CD14-positive monocyte (primary cell): Measurements from ENCODE around the gene AGFG2. TPM values are rescaled to one million over a fixed set of nuclear protein-coding genes. Genes with fewer than 3 reads are reported as not detected.

Experiments
- DNase-seq, 3 donors: peaks; one replicate each; pipeline ENCODE4 v3.0.0-alpha.2; 2011 to 2022
- H2AFZ ChIP-seq: 2 replicates; pipeline ENCODE4 v1.6.0; 2012; ENCODE audit warnings: mild to moderate bottlenecking, low read depth, low read length, inconsistent platforms; ENCODE audit not compliant: insufficient read depth, poor library complexity, severe bottlenecking
- H3K27ac ChIP-seq, 2 donors: 1 replicate in 1 of 2; 2 replicates in 1 of 2; pipeline ENCODE4 v1.5.1; 2012 to 2013; ENCODE audit warnings: low read length in 2 of 2, control low read depth in 1 of 2, inconsistent platforms in 1 of 2, low read depth in 1 of 2, mild to moderate bottlenecking in 1 of 2
- H3K27me3 ChIP-seq, 2 donors: one replicate each; pipeline versions ENCODE4 v1.6.0 to v1.6.1; 2011 to 2013; ENCODE audit warnings: low read length in 2 of 2; ENCODE audit not compliant: control insufficient read depth in 2 of 2, insufficient read depth in 2 of 2
- H3K36me3 ChIP-seq, 2 donors: replicated peaks in 1 of 2; 1 replicate in 1 of 2; 2 replicates in 1 of 2; pipeline versions ENCODE4 v1.5.1 to v1.6.1; 2012 to 2013; ENCODE audit warnings: low read length in 2 of 2, control low read depth in 1 of 2, inconsistent platforms in 1 of 2, mild to moderate bottlenecking in 1 of 2; ENCODE audit not compliant: insufficient read depth in 2 of 2, control insufficient read depth in 1 of 2
- H3K4me1 ChIP-seq, 2 donors: 1 replicate in 1 of 2; 2 replicates in 1 of 2; pipeline versions ENCODE4 v1.5.1 to v1.6.1; 2012 to 2013; ENCODE audit warnings: low read length in 2 of 2, control low read depth in 1 of 2, inconsistent platforms in 1 of 2, mild to moderate bottlenecking in 1 of 2, moderate library complexity in 1 of 2; ENCODE audit not compliant: insufficient read depth in 2 of 2, control insufficient read depth in 1 of 2
- H3K4me2 ChIP-seq: replicated peaks from 2 replicates; pipeline ENCODE3; 2012; ENCODE audit warnings: low read length, moderate library complexity, mild to moderate bottlenecking; ENCODE audit not compliant: poor library complexity, severe bottlenecking; ENCODE audit errors: extremely low read depth
- H3K4me3 ChIP-seq, 3 experiments: fragments of 200-600 bp in 1 of 3; sonication (generic) in 1 of 3; replicated peaks in 1 of 3; 1 replicate in 2 of 3; 2 replicates in 1 of 3; pipeline ENCODE4 v1.5.1; 2011 to 2013; ENCODE audit warnings: low read length in 3 of 3, mild to moderate bottlenecking in 3 of 3, control low read depth in 2 of 3, low read depth in 2 of 3, inconsistent platforms in 1 of 3, moderate library complexity in 1 of 3
- H3K79me2 ChIP-seq: 2 replicates; pipeline ENCODE4 v1.6.0; 2012; ENCODE audit warnings: mild to moderate bottlenecking, control low read depth, inconsistent platforms, low read length, moderate library complexity; ENCODE audit not compliant: insufficient read depth
- H3K9ac ChIP-seq: 2 replicates; pipeline ENCODE4 v1.6.0; 2017; ENCODE audit warnings: low read length, mild to moderate bottlenecking; ENCODE audit not compliant: insufficient read depth, poor library complexity, severe bottlenecking
- H3K9me3 ChIP-seq, 2 donors: replicated peaks in 1 of 2; 1 replicate in 1 of 2; 2 replicates in 1 of 2; pipeline versions ENCODE4 v1.5.1 to v1.6.1; 2012 to 2013; ENCODE audit warnings: low read length in 2 of 2, control low read depth in 1 of 2; ENCODE audit not compliant: control insufficient read depth in 1 of 2, insufficient read depth in 1 of 2
- H4K20me1 ChIP-seq: 2 replicates; pipeline ENCODE4 v1.6.0; 2012; ENCODE audit warnings: mild to moderate bottlenecking, low read length, control low read depth, moderate library complexity; ENCODE audit not compliant: insufficient read depth
- H3K27ac Mint-ChIP-seq, 7 donors: one replicate each; pipeline ENCODE4 v1.8.0; 2020; ENCODE audit warnings: mild to moderate bottlenecking in 7 of 7, mixed read lengths in 7 of 7, moderate library complexity in 6 of 7, inconsistent platforms in 2 of 7
- H3K27me3 Mint-ChIP-seq, 3 donors: one replicate each; pipeline ENCODE4 v1.8.0; 2021 to 2022; ENCODE audit warnings: low read depth in 3 of 3, mild to moderate bottlenecking in 3 of 3, mixed read lengths in 3 of 3, moderate library complexity in 3 of 3, inconsistent platforms in 1 of 3
- H3K36me3 Mint-ChIP-seq, 2 donors: one replicate each; pipeline ENCODE4 v1.8.0; 2020; ENCODE audit warnings: mixed read lengths in 2 of 2, inconsistent platforms in 1 of 2, mild to moderate bottlenecking in 1 of 2
- H3K4me1 Mint-ChIP-seq: one replicate; pipeline ENCODE4 v1.8.0; 2020; ENCODE audit warnings: mild to moderate bottlenecking, mixed read lengths
- H3K4me3 Mint-ChIP-seq, 2 donors: one replicate each; pipeline ENCODE4 v1.8.0; 2020; ENCODE audit warnings: mild to moderate bottlenecking in 2 of 2, mixed read lengths in 2 of 2, moderate library complexity in 1 of 2
- H3K9me3 Mint-ChIP-seq, 7 donors: one replicate each; pipeline ENCODE4 v1.8.0; 2020 to 2022; ENCODE audit warnings: mixed read lengths in 7 of 7, mild to moderate bottlenecking in 6 of 7, moderate library complexity in 6 of 7, inconsistent platforms in 2 of 7
- CTCF ChIP-seq: fragments of 200-600 bp; IDR thresholded peaks from one replicate; pipeline ENCODE4 v1.8.0; 2022; ENCODE audit warnings: antibody characterized with exemption, mild to moderate bottlenecking
- WGBS: methylation state at CpG from one replicate; pipeline ENCODE4 v1.1.5; 2013; ENCODE audit warnings: missing lambda C conversion rate; ENCODE audit not compliant: insufficient coverage; 5-methylcytosine and 5-hydroxymethylcytosine counted together
- intact Hi-C, 2 donors: fragments of 100-400 bp; cut with micrococcal nuclease; formaldehyde crosslinking; loops; one replicate each; pipeline versions ENCODE4 v1.15.0 to v1.15.1; 2023
- polyA plus RNA-seq, 3 donors: library from polyadenylated mRNA; depleted of rRNA in 1 of 3; unstranded in 2 of 3; stranded (reverse) in 1 of 3; fragments of 300-500 nt in 2 of 3; fragments of >200 nt in 1 of 3; fragmentation: Illumina TruSeq in 2 of 3; gene quantifications; 1 replicate in 2 of 3; 2 replicates in 1 of 3; pipeline ENCODE4 v1.2.3, GENCODE V29; 2012 to 2021

Gene AGFG2
- polyA plus RNA-seq, 3 donors = 1.3 to 1.8 (median 1.8) TPM

DNA sequence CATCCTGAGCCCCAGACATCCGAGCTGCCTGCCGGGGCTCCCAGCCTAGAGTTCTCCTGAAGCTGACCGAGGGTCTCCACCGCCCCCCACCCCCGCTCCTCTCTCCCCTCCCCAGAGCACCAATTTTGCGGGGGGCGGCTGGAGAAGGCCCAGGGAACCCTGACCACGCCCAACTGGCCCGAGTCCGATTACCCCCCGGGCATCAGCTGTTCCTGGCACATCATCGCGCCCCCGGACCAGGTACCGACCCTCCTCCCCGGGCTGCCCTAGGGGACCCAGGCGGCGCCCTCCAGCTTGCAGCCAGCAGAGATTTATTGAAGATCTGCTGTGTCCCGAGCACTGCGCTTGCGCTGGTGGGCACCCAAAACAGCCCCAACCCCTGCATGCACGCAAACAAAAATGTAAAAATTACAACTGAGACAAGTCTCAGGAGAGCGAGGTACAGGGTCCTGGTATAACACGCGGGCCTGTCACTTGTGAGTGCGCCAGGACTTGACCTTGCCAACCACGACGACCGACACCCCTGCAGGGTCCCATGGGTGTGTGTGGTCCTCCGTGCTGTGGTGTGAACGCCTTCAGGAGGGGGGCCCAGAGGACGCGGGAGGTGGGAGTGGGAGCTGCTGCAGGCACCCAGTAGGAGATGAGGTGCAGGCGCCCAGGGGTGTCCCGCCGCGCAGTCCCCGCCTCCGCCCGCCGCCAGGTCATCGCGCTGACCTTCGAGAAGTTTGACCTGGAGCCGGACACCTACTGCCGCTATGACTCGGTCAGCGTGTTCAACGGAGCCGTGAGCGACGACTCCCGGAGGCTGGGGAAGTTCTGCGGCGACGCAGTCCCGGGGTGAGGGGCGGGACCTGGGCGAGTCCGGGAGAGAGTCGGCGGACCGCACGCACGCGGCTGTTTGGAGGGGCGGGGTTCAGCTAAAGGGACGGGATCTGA is 66.2 kb downstream of the AGFG2 start:
- peak; percentile 62 to 81 (median 67) for DNase-seq
- peak overlapping the region; percentile 60 for H3K9ac ChIP-seq
- Mint-ChIP-seq H3K36me3 (peaks cover 0 to 4% of the 10 kb centered on the region in 2 donors), H3K4me1 (peaks cover 21% of the 10 kb centered on the region), H3K27me3 (peaks cover 17 to 45% (median 44%) of the 10 kb centered on the region in 3 donors), H3K27ac (peak overlapping the region in 4 of 7 donors; percentile 15 to 80 (median 40)), H3K4me3 (peak overlapping the region; percentile 77 to 87), H3K9me3 (peaks cover 0 to 5% (median 0%) of the 10 kb centered on the region in 7 donors)
- peaks cover 24 to 26% of the 10 kb centered on the region in 2 donors for H3K4me1 ChIP-seq
- H3K4me3 ChIP-seq = peak overlapping the region; percentile 64 to 90 (median 89)
- H3K36me3 ChIP-seq = no peaks in the 10 kb centered on the region
- TF ChIP-seq CTCF = no peak
- WGBS = under 1% methylated on average over 63 of the region's 68 CpGs
- H3K27me3 ChIP-seq = peaks cover 0 to 24% of the 10 kb centered on the region in 2 donors
- H3K79me2 ChIP-seq = no peaks in the 10 kb centered on the region
- peak overlapping the region in 1 of 2 donors; percentile 68 for H3K27ac ChIP-seq
- H3K9me3 ChIP-seq = no peaks in the 10 kb centered on the region
- H3K4me2 ChIP-seq = peak overlapping the region; percentile 90
- intact Hi-C loops = loop anchor here in 1 of 2 donors (2.0 kb wide), 1 partner anchor 86 kb away; no protein-coding TSS in a partner anchor
- peak overlapping the region; percentile 92 for H2AFZ ChIP-seq
- H4K20me1 ChIP-seq = no peaks in the 10 kb centered on the region

DNA sequence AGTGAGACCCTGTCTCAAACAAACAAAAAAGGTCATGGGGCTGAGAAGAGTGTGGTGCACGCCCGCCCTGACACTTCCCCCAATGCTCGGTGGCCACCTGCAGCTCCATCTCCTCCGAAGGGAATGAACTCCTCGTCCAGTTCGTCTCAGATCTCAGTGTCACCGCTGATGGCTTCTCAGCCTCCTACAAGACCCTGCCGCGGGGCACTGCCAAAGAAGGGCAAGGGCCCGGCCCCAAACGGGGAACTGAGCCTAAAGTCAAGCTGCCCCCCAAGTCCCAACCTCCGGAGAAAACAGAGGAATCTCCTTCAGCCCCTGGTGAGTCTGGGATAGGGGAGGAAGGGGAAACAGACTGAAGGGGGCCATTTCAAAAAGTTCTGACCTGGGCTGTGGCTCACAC is 67.3 kb downstream of the AGFG2 start:
- H3K4me3 ChIP-seq = no peak overlapping the region
- peaks cover 24 to 28% of the 10 kb centered on the region in 2 donors for H3K4me1 ChIP-seq
- Mint-ChIP-seq H3K27me3 (peaks cover 15 to 46% (median 44%) of the 10 kb centered on the region in 3 donors), H3K27ac (no peak overlapping the region), H3K36me3 (peaks cover 0 to 4% of the 10 kb centered on the region in 2 donors), H3K4me1 (peaks cover 23% of the 10 kb centered on the region), H3K4me3 (peak overlapping the region; percentile 6 to 87), H3K9me3 (peaks cover 0 to 3% (median 0%) of the 10 kb centered on the region in 7 donors)
- intact Hi-C loops = no loop called here
- no peak for DNase-seq
- H3K36me3 ChIP-seq = no peaks in the 10 kb centered on the region
- peaks cover 0 to 24% of the 10 kb centered on the region in 2 donors for H3K27me3 ChIP-seq
- no peaks in the 10 kb centered on the region for H3K9me3 ChIP-seq
- WGBS = 82% methylated on average over 7 of the region's 12 CpGs
- no peak overlapping the region for H3K27ac ChIP-seq
- H2AFZ ChIP-seq = no peak overlapping the region
- H3K4me2 ChIP-seq = no peak overlapping the region
- no peak for TF ChIP-seq CTCF
- H4K20me1 ChIP-seq = no peaks in the 10 kb centered on the region
- no peak overlapping the region for H3K9ac ChIP-seq
- H3K79me2 ChIP-seq = no peaks in the 10 kb centered on the region
